NCI-H2081 treated with DMSO at 0.1 percent for 48 hours (cell line): Measurements from ENCODE around the gene NOTUM.

Experiments used
- DNase-seq: peaks from one replicate; lab custom pipeline; 2025; lab: John Stamatoyannopoulos, UW

NOTUM gene

GRCh38 chr17:81961087-81961511 is at the start of gene NOTUM:
Gene NOTUM, minus strand, starts transcription at chr17:81961187. Its CDS starts 278 bp downstream, at chr17:81960909.
- no peak for DNase-seq

- DNase-seq = no peak
Measured at GRCh38 chr17:82009413-82009812, 48.4 kb upstream of the NOTUM start.

GRCh38 chr17:82008941-82009405 is 48.0 kb upstream of the NOTUM start:
- no peak for DNase-seq

GRCh38 chr17:82008258-82008940 is 47.4 kb upstream of the NOTUM start:
- DNase-seq = no peak

- no peak for DNase-seq
Measured at GRCh38 chr17:82007495-82008257, 46.7 kb upstream of the NOTUM start.

- no peak for DNase-seq
Measured at GRCh38 chr17:82007228-82007494, 46.2 kb upstream of the NOTUM start.

- no peak for DNase-seq
Measured at GRCh38 chr17:82006468-82007227, 45.7 kb upstream of the NOTUM start.

GRCh38 chr17:82005701-82006348 is 44.8 kb upstream of the NOTUM start:
- no peak for DNase-seq

- no peak for DNase-seq
Measured at GRCh38 chr17:82004517-82005455, 43.8 kb upstream of the NOTUM start.

- DNase-seq = no peak
Measured at GRCh38 chr17:82003411-82004381, 42.7 kb upstream of the NOTUM start.

- DNase-seq = no peak
Measured at GRCh38 chr17:82001571-82002056, 40.6 kb upstream of the NOTUM start.

- DNase-seq = no peak
Measured at GRCh38 chr17:82000803-82001570, 40.0 kb upstream of the NOTUM start.

GRCh38 chr17:81999976-82000802 is 39.2 kb upstream of the NOTUM start:
- no peak for DNase-seq

- DNase-seq = no peak
Measured at GRCh38 chr17:81999587-81999975, 38.6 kb upstream of the NOTUM start.

GRCh38 chr17:81998691-81999438 is 37.9 kb upstream of the NOTUM start:
- no peak for DNase-seq

- DNase-seq = no peak
Measured at GRCh38 chr17:81998212-81998611, 37.2 kb upstream of the NOTUM start.

- no peak for DNase-seq
Measured at GRCh38 chr17:81996757-81997441, 35.9 kb upstream of the NOTUM start.
